H1 (cell line): ENCODE data around the gene CACNB2. TPM values are rescaled to one million over a fixed set of nuclear protein-coding genes. Genes with fewer than 3 reads are reported as not detected.

Experiments used
- CTCF ChIA-PET: fragments of 300-600 bp; sonication (Branson Sonifier 250); formaldehyde crosslinking; loops from one replicate; lab custom pipeline; 2021; ENCODE audit not compliant: partially characterized antibody; lab: Charles Lee
- POLR2A ChIA-PET: fragments of 300-600 bp; sonication (Branson Sonifier 250); formaldehyde crosslinking; loops from one replicate; lab custom pipeline; 2021; ENCODE audit warnings: inconsistent platforms; ENCODE audit not compliant: partially characterized antibody; lab: Charles Lee
- DNase-seq, 2 experiments: peaks; one replicate each; pipeline versions ENCODE4 v3.0.0 to v3.0.0-alpha.2; 2010 to 2022; ENCODE audit warnings: low spot score in 2 of 2, low read depth in 1 of 2, mixed read lengths in 1 of 2
- FAIRE-seq: peaks from 2 replicates; lab custom pipeline; 2011; peaks lifted over from hg19 to GRCh38; lab: Jason Lieb, UNC
- H2AFZ ChIP-seq: 2 replicates; pipeline ENCODE4 v1.8.1; 2012; ENCODE audit warnings: low read length, inconsistent platforms
- H2AK5ac ChIP-seq: 2 replicates; pipeline ENCODE4 v1.6.1; 2013; ENCODE audit warnings: low read depth, low read length
- H2BK120ac ChIP-seq: replicated peaks from 2 replicates; pipeline ENCODE3; 2013; ENCODE audit warnings: low read depth, low read length, inconsistent platforms
- H2BK12ac ChIP-seq: 2 replicates; pipeline ENCODE4 v1.6.1; 2013; ENCODE audit warnings: low read depth, low read length
- H2BK15ac ChIP-seq: 2 replicates; pipeline ENCODE4 v1.6.1; 2013; ENCODE audit warnings: low read length
- H2BK20ac ChIP-seq: 2 replicates; pipeline ENCODE4 v1.6.1; 2013; ENCODE audit warnings: low read length
- H2BK5ac ChIP-seq: 2 replicates; pipeline ENCODE4 v1.6.1; 2013; ENCODE audit warnings: low read depth, low read length
- H3K14ac ChIP-seq: 2 replicates; pipeline ENCODE4 v1.6.1; 2013; ENCODE audit warnings: inconsistent platforms; ENCODE audit not compliant: insufficient read length
- H3K18ac ChIP-seq: 2 replicates; pipeline ENCODE4 v1.6.1; 2013; ENCODE audit warnings: low read length; ENCODE audit errors: extremely low read depth
- H3K23ac ChIP-seq: 2 replicates; pipeline ENCODE4 v1.6.1; 2013; ENCODE audit warnings: inconsistent platforms; ENCODE audit not compliant: insufficient read length
- H3K23me2 ChIP-seq: 2 replicates; pipeline ENCODE4 v1.6.1; 2013; ENCODE audit warnings: low read depth, low read length
- H3K27ac ChIP-seq: 2 replicates; pipeline ENCODE4 v1.6.1; 2011; ENCODE audit warnings: low read depth, low read length, inconsistent platforms
- H3K27me3 ChIP-seq, 4 experiments: replicated peaks in 1 of 4; 1 replicate in 1 of 4; 2 replicates in 3 of 4; pipeline versions ENCODE4 v1.6.1 to v1.8.1; 2011 to 2013; ENCODE audit warnings: low read length in 3 of 4, mild to moderate bottlenecking in 3 of 4, inconsistent platforms in 2 of 4, mixed read lengths in 2 of 4, moderate library complexity in 1 of 4; ENCODE audit not compliant: control insufficient read depth in 3 of 4, insufficient read depth in 3 of 4; ENCODE audit errors: extremely low read depth in 1 of 4
- H3K36me3 ChIP-seq, 4 experiments: 2 replicates each; pipeline versions ENCODE4 v1.6.1 to v1.8.1; 2011 to 2013; ENCODE audit warnings: mild to moderate bottlenecking in 4 of 4, low read length in 3 of 4, moderate library complexity in 2 of 4, control low read depth in 1 of 4, inconsistent platforms in 1 of 4; ENCODE audit not compliant: insufficient read depth in 4 of 4, control insufficient read depth in 2 of 4
- H3K4ac ChIP-seq: replicated peaks from 2 replicates; pipeline ENCODE3; 2013; ENCODE audit warnings: low read length, low read depth, mixed read lengths, inconsistent platforms; ENCODE audit not compliant: insufficient read length
- H3K4me1 ChIP-seq, 4 experiments: replicated peaks in 1 of 4; 1 replicate in 1 of 4; 2 replicates in 3 of 4; pipeline versions ENCODE4 v1.6.1 to v1.8.1; 2011 to 2013; ENCODE audit warnings: low read length in 3 of 4, inconsistent platforms in 2 of 4, mixed read lengths in 1 of 4; ENCODE audit not compliant: insufficient read depth in 4 of 4, control insufficient read depth in 3 of 4
- H3K4me2 ChIP-seq, 2 experiments: 2 replicates each; pipeline versions ENCODE4 v1.6.1 to v1.8.1; 2011 to 2013; ENCODE audit warnings: low read depth in 2 of 2, low read length in 2 of 2, control low read depth in 1 of 2, inconsistent platforms in 1 of 2, mild to moderate bottlenecking in 1 of 2; ENCODE audit not compliant: insufficient read depth in 1 of 2
- H3K4me3 ChIP-seq, 4 experiments: fragments of 200-600, 300-600 bp in 1 of 4; sonication (generic), shearing (Covaris generic), sonication (Bioruptor Twin) in 1 of 4; 2 replicates each; pipeline versions ENCODE4 v1.5.1 to v1.8.1; 2011 to 2016; ENCODE audit warnings: low read length in 4 of 4, low read depth in 3 of 4, control low read depth in 2 of 4, inconsistent platforms in 2 of 4, mild to moderate bottlenecking in 2 of 4, mixed read lengths in 1 of 4, moderate library complexity in 1 of 4; ENCODE audit not compliant: insufficient read depth in 2 of 4; ENCODE audit errors: extremely low read depth in 1 of 4
- H3K56ac ChIP-seq: replicated peaks from 2 replicates; pipeline ENCODE3; 2013; ENCODE audit warnings: low read depth, mild to moderate bottlenecking, mixed read lengths, low read length, inconsistent platforms; ENCODE audit not compliant: insufficient read length
- H3K79me1 ChIP-seq: 2 replicates; pipeline ENCODE4 v1.6.1; 2013; ENCODE audit warnings: low read depth, low read length, control low read depth
- H3K79me2 ChIP-seq, 2 experiments: 2 replicates each; pipeline versions ENCODE4 v1.6.1 to v1.8.1; 2012 to 2013; ENCODE audit warnings: low read length in 2 of 2, mild to moderate bottlenecking in 2 of 2, inconsistent platforms in 1 of 2; ENCODE audit not compliant: insufficient read depth in 2 of 2, control insufficient read depth in 1 of 2
- H3K9ac ChIP-seq, 4 experiments: replicated peaks in 1 of 4; 1 replicate in 1 of 4; 2 replicates in 3 of 4; pipeline versions ENCODE4 v1.6.1 to v1.8.1; 2011 to 2013; ENCODE audit warnings: low read depth in 3 of 4, low read length in 3 of 4, control low read depth in 2 of 4, mild to moderate bottlenecking in 2 of 4, moderate library complexity in 2 of 4, inconsistent platforms in 1 of 4; ENCODE audit errors: extremely low read depth in 1 of 4
- H3K9me3 ChIP-seq, 2 experiments: 2 replicates each; pipeline versions ENCODE4 v1.6.1 to v1.8.1; 2012 to 2013; ENCODE audit warnings: mild to moderate bottlenecking in 2 of 2, moderate library complexity in 2 of 2, control low read depth in 1 of 2, inconsistent platforms in 1 of 2, low read depth in 1 of 2, low read length in 1 of 2, mixed read lengths in 1 of 2; ENCODE audit not compliant: insufficient read depth in 2 of 2
- H4K20me1 ChIP-seq, 2 experiments: replicated peaks in 1 of 2; 2 replicates each; pipeline versions ENCODE3 to v1.8.1; 2011 to 2013; ENCODE audit warnings: inconsistent platforms in 2 of 2, low read length in 2 of 2, mild to moderate bottlenecking in 1 of 2; ENCODE audit not compliant: insufficient read depth in 2 of 2, control insufficient read depth in 1 of 2
- H4K5ac ChIP-seq: 2 replicates; pipeline ENCODE4 v1.6.1; 2013; ENCODE audit warnings: low read length, low read depth, mixed read lengths, inconsistent platforms; ENCODE audit not compliant: insufficient read length
- H4K8ac ChIP-seq: 2 replicates; pipeline ENCODE4 v1.8.0; 2013; ENCODE audit warnings: mild to moderate bottlenecking, moderate library complexity, low read length, inconsistent platforms; ENCODE audit not compliant: insufficient read depth; ENCODE audit errors: extremely low read depth
- H4K91ac ChIP-seq: replicated peaks from 2 replicates; pipeline ENCODE3; 2013; ENCODE audit warnings: low read length, mixed read lengths, inconsistent platforms; ENCODE audit not compliant: insufficient read length
- ASH2L ChIP-seq: fragments of 200-600, 300-600 bp; sonication (generic); IDR thresholded peaks from one replicate; pipeline ENCODE4 v1.7.1; 2017; ENCODE audit warnings: low read length
- BCL11A ChIP-seq, 2 experiments: IDR thresholded peaks; one replicate each; pipeline ENCODE4 v1.6.1; 2011; ENCODE audit warnings: low read depth in 2 of 2, low read length in 2 of 2, mild to moderate bottlenecking in 2 of 2
- CBX5 ChIP-seq: fragments of 300-800, 300-1000 bp; sonication (generic); IDR thresholded peaks from 2 replicates; pipeline ENCODE4 v1.7.1; 2016; ENCODE audit warnings: antibody characterized with exemption, low read length, low read depth
- CREB1 ChIP-seq: IDR thresholded peaks from 2 replicates; pipeline ENCODE4 v1.6.1; 2012; ENCODE audit warnings: inconsistent platforms
- EP300 ChIP-seq, 2 experiments: IDR thresholded peaks; 1 replicate in 1 of 2; 2 replicates in 1 of 2; pipeline ENCODE4 v1.6.1; 2011 to 2012; ENCODE audit warnings: low read depth in 2 of 2, low read length in 2 of 2, mild to moderate bottlenecking in 2 of 2, borderline replicate concordance in 1 of 2, inconsistent platforms in 1 of 2, moderate library complexity in 1 of 2
- GABPA ChIP-seq: IDR thresholded peaks from 2 replicates; pipeline ENCODE4 v1.6.1; 2011; ENCODE audit warnings: mild to moderate bottlenecking, low read length, moderate library complexity, borderline replicate concordance; ENCODE audit not compliant: insufficient read depth
- KDM5A ChIP-seq: fragments of 200-600 bp; IDR thresholded peaks from 2 replicates; pipeline ENCODE4 v1.7.1; 2012; ENCODE audit warnings: mild to moderate bottlenecking, low read length, inconsistent platforms, mixed read lengths
- PHF8 ChIP-seq: fragments of 200-600 bp; sonication (generic); conservative IDR thresholded peaks from 2 replicates; pipeline ENCODE4 v1.7.1; 2012; ENCODE audit warnings: low read depth, mild to moderate bottlenecking, inconsistent platforms, low read length, moderate library complexity
- POLR2AphosphoS5 ChIP-seq: IDR thresholded peaks from 2 replicates; pipeline ENCODE4 v1.6.1; 2011; ENCODE audit warnings: low read depth, low read length
- RBBP5 ChIP-seq: IDR thresholded peaks from 2 replicates; pipeline ENCODE4 v1.7.1; 2012; ENCODE audit warnings: low read depth, mild to moderate bottlenecking, inconsistent platforms, low read length, moderate library complexity, borderline replicate concordance
- SP1 ChIP-seq: IDR thresholded peaks from 2 replicates; pipeline ENCODE4 v1.6.1; 2011; ENCODE audit warnings: low read depth, low read length
- WGBS, 2 experiments: shearing (Covaris generic) in 1 of 2; methylation state at CpG; one replicate each; pipeline versions ENCODE4 v1.1.6 to v1.1.7; 2013 to 2015; ENCODE audit warnings: low lambda C conversion rate in 2 of 2, mixed read lengths in 2 of 2, inconsistent platforms in 1 of 2, low coverage in 1 of 2, missing lambda C conversion rate in 1 of 2; ENCODE audit not compliant: insufficient replicate concordance in 2 of 2, insufficient coverage in 1 of 2, insufficient read length in 1 of 2; ENCODE audit errors: extremely low coverage in 1 of 2, missing lambda C conversion rate in 1 of 2; 5-methylcytosine and 5-hydroxymethylcytosine counted together
- polyA plus RNA-seq, 7 experiments: library from polyadenylated mRNA; depleted of rRNA in 3 of 7; stranded (reverse) in 5 of 7; unstranded in 2 of 7; fragments of >200 nt in 5 of 7; fragments of 200-250 nt in 2 of 7; gene quantifications; 1 replicate in 5 of 7; 2 replicates in 1 of 7; 4 replicates in 1 of 7; pipeline versions ENCODE4 v1.2.1 to v1.2.3, GENCODE V29; 2011 to 2013; ENCODE audit warnings: missing spikeins in 2 of 7, mixed read lengths in 2 of 7
- total RNA-seq: library from RNA; stranded (reverse); fragmentation: NEBNext Ultra II Directional; extraction: Animal tissue kit (Norgen Biotek cat#: 25700); gene quantifications from 2 replicates; pipeline ENCODE4 v1.2.1, GENCODE V29; 2021
- TF ChIP-seq, protein P1 (sequence below), 3 experiments: IDR thresholded peaks; 1 replicate in 2 of 3; 2 replicates in 1 of 3; pipeline versions ENCODE4 v1.5.1 to v1.6.1; 2011; ENCODE audit warnings: low read length in 3 of 3, mild to moderate bottlenecking in 3 of 3, inconsistent platforms in 2 of 3, low read depth in 1 of 3, moderate library complexity in 1 of 3; ENCODE audit not compliant: insufficient read depth in 1 of 3; ENCODE audit errors: control extremely low read depth in 1 of 3

CACNB2 gene
- total and polyA plus RNA-seq, 2 of the 8 experiments (the other 6 are each of a cell fraction or from before 2014, with no cell fraction given) = 2.4 to 3.2 TPM

GRCh38 chr10:18134509-18134908, 5.7 kb upstream of the CACNB2 start:
- DNase-seq = no peak
- no peak overlapping the region for H3K18ac ChIP-seq
- H4K20me1 ChIP-seq = no peaks in the 10 kb centered on the region
- CTCF ChIA-PET = interaction anchor here (0.8 to 1.7 kb wide), 6 partner anchors 18 to 287 kb away, joined by 3 to 6 read pairs (median 4); no protein-coding TSS in a partner anchor
- no peak overlapping the region for H3K23ac ChIP-seq
- H3K14ac ChIP-seq = no peak overlapping the region
- H2AFZ ChIP-seq = no peak overlapping the region
- no peak overlapping the region for H3K27ac ChIP-seq
- no peak overlapping the region for H4K8ac ChIP-seq
- H2BK120ac ChIP-seq = no peak overlapping the region
- H4K5ac ChIP-seq = no peak overlapping the region
- H3K9me3 ChIP-seq = no peaks in the 10 kb centered on the region
- no peaks in the 10 kb centered on the region for H3K23me2 ChIP-seq
- 89% methylated on average over 8 of the region's 8 CpGs; no CpG with 5 or more reads in 1 of the 2 experiments for WGBS, 2 experiments
- no peak overlapping the region for H3K4me2 ChIP-seq
- H3K4me1 ChIP-seq = peaks cover 0 to 4% (median 0%) of the 10 kb centered on the region in 4 experiments; a peak in 3 of 7 replicates
- no peaks in the 10 kb centered on the region for H3K79me1 ChIP-seq
- no peak overlapping the region for H4K91ac ChIP-seq
- H3K79me2 ChIP-seq = no peaks in the 10 kb centered on the region
- no peak overlapping the region for H3K56ac ChIP-seq
- H3K4me3 ChIP-seq = no peak overlapping the region
- H2BK5ac ChIP-seq = no peak overlapping the region
- POLR2A ChIA-PET = interaction anchor here (1.0 kb wide), 1 partner anchor 40 kb away, joined by 3 read pairs; no protein-coding TSS in a partner anchor
- peaks cover 0 to 2% (median under 1%) of the 10 kb centered on the region in 4 experiments; a peak in 3 of 7 replicates for H3K27me3 ChIP-seq
- no peak overlapping the region for H2AK5ac ChIP-seq
- H3K36me3 ChIP-seq = no peaks in the 10 kb centered on the region; a peak in 1 of 8 replicates
- H2BK15ac ChIP-seq = no peak overlapping the region
- H3K9ac ChIP-seq = no peak overlapping the region
- H3K4ac ChIP-seq = no peak overlapping the region
- H2BK20ac ChIP-seq = no peak overlapping the region
- no peak for FAIRE-seq
- no peak overlapping the region for H2BK12ac ChIP-seq
- TF ChIP-seq ASH2L (no peak), CREB1 (no peak), RBBP5 (no peak), EP300 (IDR thresholded peaks at IDR 0.05; ENCODE audit: borderline replicate concordance in 1 of 2, low read depth in 2 of 2, low read length in 2 of 2) (no peak), GABPA (no peak), BCL11A (IDR thresholded peaks at IDR 0.05; ENCODE audit: low read depth in 2 of 2, low read length in 2 of 2) (no peak), PHF8 (no peak), CBX5 (no peak), POLR2AphosphoS5 (no peak), KDM5A (no peak), SP1 (no peak)
- TF ChIP-seq, protein P1, sequence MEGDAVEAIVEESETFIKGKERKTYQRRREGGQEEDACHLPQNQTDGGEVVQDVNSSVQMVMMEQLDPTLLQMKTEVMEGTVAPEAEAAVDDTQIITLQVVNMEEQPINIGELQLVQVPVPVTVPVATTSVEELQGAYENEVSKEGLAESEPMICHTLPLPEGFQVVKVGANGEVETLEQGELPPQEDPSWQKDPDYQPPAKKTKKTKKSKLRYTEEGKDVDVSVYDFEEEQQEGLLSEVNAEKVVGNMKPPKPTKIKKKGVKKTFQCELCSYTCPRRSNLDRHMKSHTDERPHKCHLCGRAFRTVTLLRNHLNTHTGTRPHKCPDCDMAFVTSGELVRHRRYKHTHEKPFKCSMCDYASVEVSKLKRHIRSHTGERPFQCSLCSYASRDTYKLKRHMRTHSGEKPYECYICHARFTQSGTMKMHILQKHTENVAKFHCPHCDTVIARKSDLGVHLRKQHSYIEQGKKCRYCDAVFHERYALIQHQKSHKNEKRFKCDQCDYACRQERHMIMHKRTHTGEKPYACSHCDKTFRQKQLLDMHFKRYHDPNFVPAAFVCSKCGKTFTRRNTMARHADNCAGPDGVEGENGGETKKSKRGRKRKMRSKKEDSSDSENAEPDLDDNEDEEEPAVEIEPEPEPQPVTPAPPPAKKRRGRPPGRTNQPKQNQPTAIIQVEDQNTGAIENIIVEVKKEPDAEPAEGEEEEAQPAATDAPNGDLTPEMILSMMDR (IDR thresholded peaks at IDR 0.05; ENCODE audit: control extremely low read depth in 1 of 3, insufficient read depth in 1 of 3, low read depth in 1 of 3, low read length in 3 of 3) = no peak
